Transverse colon (tissue), 3 donors: Measurements from ENCODE around the gene PLVAP.

Source experiments
- CTCF ChIP-seq, 5 experiments: fragments of 200-600 bp in 3 of 5; fragments of 450-650 bp in 2 of 5; sonication (generic) in 3 of 5; IDR thresholded peaks; 1 replicate in 2 of 5; 2 replicates in 3 of 5; pipeline ENCODE4 v1.5.1; 2016 to 2017; ENCODE audit warnings: antibody characterized with exemption in 5 of 5, inconsistent platforms in 3 of 5, mild to moderate bottlenecking in 2 of 5, moderate library complexity in 1 of 5
- EP300 ChIP-seq: sonication (generic); formaldehyde crosslinking; IDR thresholded peaks from one replicate; pipeline ENCODE4 v1.6.1; 2017; ENCODE audit warnings: antibody characterized with exemption, low read depth
- POLR2A ChIP-seq: fragments of 450-650 bp; IDR thresholded peaks from one replicate; pipeline ENCODE4 v1.6.1; 2016; ENCODE audit warnings: antibody characterized with exemption, mild to moderate bottlenecking, moderate library complexity

GRCh38 chr19:17406887-17407196, 29.7 kb upstream of the PLVAP start:
- TF ChIP-seq CTCF (IDR thresholded peaks at IDR 0.05) (no peak), POLR2A (no peak), EP300 (no peak)
